BLaER1 treated with 17β-estradiol and CSF1 and Interleukin-3, amounts not matched to agents 10 nM and 100 nM (cell line): ENCODE results near the gene JAGN1.

Experiments used
- H3K27ac ChIP-seq, 11 experiments: shearing (Covaris generic); formaldehyde crosslinking; 2 replicates each; pipeline ENCODE4 v1.8.1; 2022
- H3K27me3 ChIP-seq, 11 experiments: shearing (Covaris generic); formaldehyde crosslinking; 2 replicates each; pipeline ENCODE4 v1.8.1; 2022
- H3K36me3 ChIP-seq, 11 experiments: shearing (Covaris generic); formaldehyde crosslinking; 2 replicates each; pipeline ENCODE4 v1.8.1; 2022
- H3K4me1 ChIP-seq, 10 experiments: shearing (Covaris generic); formaldehyde crosslinking; 2 replicates each; pipeline ENCODE4 v1.8.1; 2022
- H3K4me2 ChIP-seq, 11 experiments: shearing (Covaris generic); formaldehyde crosslinking; 2 replicates each; pipeline ENCODE4 v1.8.1; 2022
- H3K4me3 ChIP-seq, 10 experiments: shearing (Covaris generic); formaldehyde crosslinking; 2 replicates each; pipeline ENCODE4 v1.8.1; 2022
- H3K9ac ChIP-seq, 11 experiments: shearing (Covaris generic); formaldehyde crosslinking; 2 replicates each; pipeline ENCODE4 v1.8.1; 2022
- H3K9me3 ChIP-seq, 11 experiments: shearing (Covaris generic); formaldehyde crosslinking; replicated peaks in 1 of 11; 2 replicates each; pipeline ENCODE4 v1.8.1; 2022
- H4K20me1 ChIP-seq, 11 experiments: shearing (Covaris generic); formaldehyde crosslinking; 2 replicates each; pipeline ENCODE4 v1.8.1; 2022
- Cebpa-rat ChIP-seq, 11 experiments: shearing (Covaris generic); IDR thresholded peaks; 2 replicates each; pipeline ENCODE4 v1.8.1; 2022

Gene JAGN1

DNA sequence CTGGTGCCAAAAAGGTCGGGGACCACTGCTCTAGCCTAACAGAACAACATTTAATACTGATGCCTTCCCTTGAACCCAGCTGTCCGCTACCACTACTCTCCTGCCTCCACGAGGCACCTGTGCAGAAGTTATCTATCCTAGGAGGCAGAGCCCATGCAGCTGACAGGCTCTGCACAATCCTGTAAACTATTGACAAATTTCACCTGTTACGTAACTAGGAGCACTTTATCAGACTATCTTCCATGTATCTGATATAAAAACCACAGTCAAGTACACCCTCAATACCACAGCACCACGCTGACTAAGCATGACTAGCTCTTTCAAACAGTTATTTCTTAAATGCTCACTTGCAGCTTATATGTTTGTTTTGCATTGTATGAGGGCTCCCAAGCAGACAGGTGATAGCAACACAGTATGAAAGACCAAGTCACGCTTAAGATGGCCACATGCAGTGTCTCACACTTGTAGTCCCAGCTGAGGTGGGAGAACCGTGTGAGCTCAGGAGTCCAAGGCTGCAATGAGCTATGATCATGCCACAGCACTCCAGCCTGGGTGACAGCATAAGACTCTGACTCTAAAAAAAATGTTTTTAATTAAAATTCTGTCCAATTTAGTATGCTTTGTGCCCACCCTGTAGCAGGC is 22.0 kb downstream of the JAGN1 start:
- no peaks in the 10 kb centered on the region for H3K36me3 ChIP-seq
- H3K9me3 ChIP-seq, result no peaks in the 10 kb centered on the region
- peak overlapping the region in 7 of 11 experiments; percentile 4 to 75 (median 45); a peak in 10 of 22 replicates for H3K4me2 ChIP-seq
- peaks cover 0 to 24% (median 16%) of the 10 kb centered on the region in 11 experiments; a peak in 17 of 22 replicates for H3K27me3 ChIP-seq
- no peak overlapping the region for H3K4me3 ChIP-seq
- peaks cover 32 to 59% (median 46%) of the 10 kb centered on the region in 10 experiments for H3K4me1 ChIP-seq
- H4K20me1 ChIP-seq, result no peaks in the 10 kb centered on the region
- no peak overlapping the region for H3K27ac ChIP-seq
- TF ChIP-seq Cebpa-rat (IDR thresholded peaks at IDR 0.05), result peak in 3 of 11 experiments; percentile 12 to 26 (median 13); a peak in 1 of 22 replicates
- H3K9ac ChIP-seq, result no peak overlapping the region

DNA sequence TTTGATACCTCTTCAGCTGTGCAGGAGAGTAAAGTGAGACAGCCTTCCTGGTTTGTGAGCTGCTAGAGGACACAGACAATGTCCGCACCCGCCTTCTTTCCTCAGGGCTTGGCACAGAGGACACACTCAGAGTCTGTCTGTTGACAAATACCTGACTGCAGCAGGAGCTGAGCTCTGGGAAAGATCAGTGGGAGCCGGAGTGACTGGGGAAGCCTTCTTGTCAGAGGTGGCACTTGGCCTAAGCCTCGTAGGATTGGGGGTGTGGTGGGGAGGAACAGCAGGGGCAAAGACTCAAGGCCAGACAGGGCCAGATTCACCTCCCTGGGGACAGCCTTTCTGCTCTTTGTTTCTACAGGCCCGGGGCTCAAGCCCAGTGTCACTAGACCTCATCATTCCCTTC is 23.2 kb downstream of the JAGN1 start:
- no peak for TF ChIP-seq Cebpa-rat (IDR thresholded peaks at IDR 0.05)
- Histone ChIP-seq H3K9ac (no peak overlapping the region), H3K9me3 (no peaks in the 10 kb centered on the region), H3K27ac (no peak overlapping the region), H3K27me3 (peaks cover 0 to 24% (median 16%) of the 10 kb centered on the region in 11 experiments; a peak in 17 of 22 replicates), H3K36me3 (no peaks in the 10 kb centered on the region), H4K20me1 (no peaks in the 10 kb centered on the region), H3K4me2 (peak overlapping the region in 7 of 11 experiments; percentile 31 to 100 (median 99); a peak in 8 of 22 replicates), H3K4me1 (peaks cover 38 to 63% (median 48%) of the 10 kb centered on the region in 10 experiments), H3K4me3 (no peak overlapping the region)

DNA sequence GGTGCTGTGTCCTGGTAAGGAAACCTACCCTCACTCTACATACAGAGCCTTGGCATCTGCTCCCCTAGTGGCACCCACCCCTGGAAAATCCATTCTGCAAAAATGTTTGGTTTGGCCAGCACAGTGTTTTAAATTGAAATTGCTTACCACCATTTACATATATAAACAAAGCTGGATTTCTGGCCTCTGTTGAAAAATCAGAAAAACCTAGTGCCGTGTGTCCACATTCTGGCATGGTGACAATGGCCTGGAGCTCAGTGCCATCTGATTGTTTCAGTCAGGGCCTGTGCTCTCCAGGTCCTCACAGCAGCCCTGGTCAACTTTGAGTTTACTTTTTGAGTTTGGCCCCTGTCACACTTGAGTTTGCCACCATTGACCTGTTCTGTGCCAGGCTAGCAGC is 23.6 kb downstream of the JAGN1 start:
- H3K9me3 ChIP-seq, result no peaks in the 10 kb centered on the region
- peaks cover 38 to 63% (median 48%) of the 10 kb centered on the region in 10 experiments for H3K4me1 ChIP-seq
- H3K4me2 ChIP-seq, result peak overlapping the region in 10 of 11 experiments; percentile 90 to 100 (median 99); a peak in 17 of 22 replicates

DNA sequence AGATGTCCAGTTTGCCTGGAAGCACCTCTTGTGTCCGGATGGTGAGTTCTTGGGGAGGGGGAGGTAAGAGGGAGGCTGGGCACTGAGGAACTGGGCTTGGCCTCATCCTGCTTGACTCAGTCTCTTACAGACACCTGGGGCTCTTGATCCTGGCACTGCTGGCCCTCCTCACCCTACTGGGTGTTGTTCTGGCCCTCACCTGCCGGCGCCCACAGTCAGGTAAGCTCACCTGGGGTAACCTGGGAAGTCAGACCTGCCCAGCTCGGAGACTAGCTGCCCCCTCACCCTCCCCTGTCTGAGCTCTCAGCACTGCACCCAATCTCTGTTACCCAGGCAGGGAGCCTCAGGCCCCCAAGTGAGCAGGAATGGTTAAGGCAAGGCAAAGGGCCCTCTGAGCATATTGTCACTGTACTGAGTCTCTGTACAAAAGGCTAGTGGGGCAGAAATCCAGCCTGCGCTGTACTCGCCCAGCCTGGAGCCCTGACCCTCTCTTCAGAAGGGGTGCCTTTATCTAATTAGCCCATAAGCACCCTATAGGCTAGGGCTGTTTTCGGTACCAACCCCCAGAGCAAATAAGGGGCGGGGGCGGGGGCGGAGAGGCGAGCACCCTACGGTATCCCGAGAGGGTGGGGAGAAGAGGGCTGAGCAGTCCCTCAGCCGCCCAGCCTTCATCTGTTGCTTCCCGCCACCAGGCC is 24.3 kb downstream of the JAGN1 start:
- peak overlapping the region; percentile 90 to 100 (median 99) for H3K4me2 ChIP-seq
- no peaks in the 10 kb centered on the region for H3K36me3 ChIP-seq
- peak overlapping the region in 8 of 11 experiments; percentile 54 to 78 (median 66); a peak in 14 of 22 replicates for H3K27ac ChIP-seq
- no peaks in the 10 kb centered on the region for H4K20me1 ChIP-seq
- TF ChIP-seq Cebpa-rat (IDR thresholded peaks at IDR 0.05), result no peak
- H3K4me1 ChIP-seq, result peaks cover 38 to 63% (median 48%) of the 10 kb centered on the region in 10 experiments
- no peaks in the 10 kb centered on the region for H3K9me3 ChIP-seq
- H3K9ac ChIP-seq, result peak overlapping the region; percentile 69 to 82 (median 78); a peak in 21 of 22 replicates
- peaks cover 0 to 24% (median 16%) of the 10 kb centered on the region in 11 experiments; a peak in 17 of 22 replicates for H3K27me3 ChIP-seq
- peak overlapping the region; percentile 55 to 77 (median 64) for H3K4me3 ChIP-seq

More for the DNA sequence above, 23.6 kb downstream of the JAGN1 start:
- no peaks in the 10 kb centered on the region for H4K20me1 ChIP-seq
- no peak overlapping the region for H3K4me3 ChIP-seq
- no peaks in the 10 kb centered on the region for H3K36me3 ChIP-seq
- no peak for TF ChIP-seq Cebpa-rat (IDR thresholded peaks at IDR 0.05)
- H3K9ac ChIP-seq, result no peak overlapping the region
- H3K27me3 ChIP-seq, result peaks cover 0 to 24% (median 16%) of the 10 kb centered on the region in 11 experiments; a peak in 17 of 22 replicates
- no peak overlapping the region for H3K27ac ChIP-seq

DNA sequence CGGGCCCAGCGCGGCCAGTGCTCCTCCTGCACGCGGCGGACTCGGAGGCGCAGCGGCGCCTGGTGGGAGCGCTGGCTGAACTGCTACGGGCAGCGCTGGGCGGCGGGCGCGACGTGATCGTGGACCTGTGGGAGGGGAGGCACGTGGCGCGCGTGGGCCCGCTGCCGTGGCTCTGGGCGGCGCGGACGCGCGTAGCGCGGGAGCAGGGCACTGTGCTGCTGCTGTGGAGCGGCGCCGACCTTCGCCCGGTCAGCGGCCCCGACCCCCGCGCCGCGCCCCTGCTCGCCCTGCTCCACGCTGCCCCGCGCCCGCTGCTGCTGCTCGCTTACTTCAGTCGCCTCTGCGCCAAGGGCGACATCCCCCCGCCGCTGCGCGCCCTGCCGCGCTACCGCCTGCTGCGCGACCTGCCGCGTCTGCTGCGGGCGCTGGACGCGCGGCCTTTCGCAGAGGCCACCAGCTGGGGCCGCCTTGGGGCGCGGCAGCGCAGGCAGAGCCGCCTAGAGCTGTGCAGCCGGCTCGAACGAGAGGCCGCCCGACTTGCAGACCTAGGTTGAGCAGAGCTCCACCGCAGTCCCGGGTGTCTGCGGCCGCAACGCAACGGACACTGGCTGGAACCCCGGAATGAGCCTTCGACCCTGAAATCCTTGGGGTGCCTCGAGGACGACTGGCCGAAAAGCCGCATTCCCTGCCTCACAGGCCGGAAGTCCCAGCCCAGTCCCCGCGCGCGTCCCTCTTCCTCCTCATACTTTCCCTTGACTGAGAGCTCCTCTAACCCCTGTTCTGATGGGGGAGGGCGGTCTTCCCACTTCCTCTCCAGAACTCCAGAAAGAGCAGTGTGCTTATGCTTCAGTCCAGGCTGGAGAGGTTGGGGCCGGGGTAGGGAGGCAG is 25.1 kb downstream of the JAGN1 start:
- no peak for TF ChIP-seq Cebpa-rat (IDR thresholded peaks at IDR 0.05)
- peak overlapping the region; percentile 90 to 100 (median 99) for H3K4me2 ChIP-seq
- no peaks in the 10 kb centered on the region for H3K9me3 ChIP-seq
- H3K9ac ChIP-seq, result peak overlapping the region; percentile 69 to 82 (median 78)
- peaks cover 38 to 63% (median 48%) of the 10 kb centered on the region in 10 experiments for H3K4me1 ChIP-seq
- H3K27ac ChIP-seq, result peak overlapping the region; percentile 12 to 78 (median 62); a peak in 20 of 22 replicates
- H3K27me3 ChIP-seq, result peaks cover 0 to 24% (median 16%) of the 10 kb centered on the region in 11 experiments; a peak in 17 of 22 replicates
- no peaks in the 10 kb centered on the region; a peak in 1 of 22 replicates for H3K36me3 ChIP-seq
- peak overlapping the region; percentile 55 to 77 (median 64) for H3K4me3 ChIP-seq
- H4K20me1 ChIP-seq, result no peaks in the 10 kb centered on the region

DNA sequence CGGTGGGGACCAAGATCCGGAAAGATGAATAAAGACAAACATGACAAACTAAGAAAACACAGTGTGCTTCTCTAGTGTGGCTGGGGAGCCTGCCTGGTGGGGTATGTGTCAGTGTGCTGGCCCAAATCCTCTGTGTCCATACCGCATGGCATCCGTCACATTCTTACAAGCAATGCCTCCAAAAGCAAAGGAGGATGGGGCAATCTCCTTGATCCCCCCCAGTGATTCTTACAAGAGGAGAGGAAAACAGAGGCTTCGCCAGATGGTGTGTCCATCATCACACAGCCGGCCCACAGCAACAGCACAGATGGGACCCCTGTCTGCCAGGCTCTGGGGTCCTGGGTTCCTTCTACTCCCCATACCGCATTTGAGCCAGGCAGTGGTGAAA is 25.9 kb downstream of the JAGN1 start:
- Histone ChIP-seq H3K27me3 (peaks cover 0 to 24% (median 16%) of the 10 kb centered on the region in 11 experiments; a peak in 17 of 22 replicates), H3K9me3 (no peaks in the 10 kb centered on the region), H3K4me1 (peaks cover 38 to 61% (median 48%) of the 10 kb centered on the region in 10 experiments), H3K9ac (peak overlapping the region in 10 of 11 experiments; percentile 31 to 70 (median 62); a peak in 16 of 22 replicates), H3K36me3 (no peaks in the 10 kb centered on the region; a peak in 1 of 22 replicates), H3K4me3 (peak overlapping the region; percentile 21 to 54 (median 43); a peak in 17 of 20 replicates), H3K27ac (peak overlapping the region in 6 of 11 experiments; percentile 30 to 62 (median 48); a peak in 6 of 22 replicates), H3K4me2 (peak overlapping the region; percentile 78 to 100 (median 99)), H4K20me1 (no peaks in the 10 kb centered on the region)
- TF ChIP-seq Cebpa-rat (IDR thresholded peaks at IDR 0.05), result no peak

DNA sequence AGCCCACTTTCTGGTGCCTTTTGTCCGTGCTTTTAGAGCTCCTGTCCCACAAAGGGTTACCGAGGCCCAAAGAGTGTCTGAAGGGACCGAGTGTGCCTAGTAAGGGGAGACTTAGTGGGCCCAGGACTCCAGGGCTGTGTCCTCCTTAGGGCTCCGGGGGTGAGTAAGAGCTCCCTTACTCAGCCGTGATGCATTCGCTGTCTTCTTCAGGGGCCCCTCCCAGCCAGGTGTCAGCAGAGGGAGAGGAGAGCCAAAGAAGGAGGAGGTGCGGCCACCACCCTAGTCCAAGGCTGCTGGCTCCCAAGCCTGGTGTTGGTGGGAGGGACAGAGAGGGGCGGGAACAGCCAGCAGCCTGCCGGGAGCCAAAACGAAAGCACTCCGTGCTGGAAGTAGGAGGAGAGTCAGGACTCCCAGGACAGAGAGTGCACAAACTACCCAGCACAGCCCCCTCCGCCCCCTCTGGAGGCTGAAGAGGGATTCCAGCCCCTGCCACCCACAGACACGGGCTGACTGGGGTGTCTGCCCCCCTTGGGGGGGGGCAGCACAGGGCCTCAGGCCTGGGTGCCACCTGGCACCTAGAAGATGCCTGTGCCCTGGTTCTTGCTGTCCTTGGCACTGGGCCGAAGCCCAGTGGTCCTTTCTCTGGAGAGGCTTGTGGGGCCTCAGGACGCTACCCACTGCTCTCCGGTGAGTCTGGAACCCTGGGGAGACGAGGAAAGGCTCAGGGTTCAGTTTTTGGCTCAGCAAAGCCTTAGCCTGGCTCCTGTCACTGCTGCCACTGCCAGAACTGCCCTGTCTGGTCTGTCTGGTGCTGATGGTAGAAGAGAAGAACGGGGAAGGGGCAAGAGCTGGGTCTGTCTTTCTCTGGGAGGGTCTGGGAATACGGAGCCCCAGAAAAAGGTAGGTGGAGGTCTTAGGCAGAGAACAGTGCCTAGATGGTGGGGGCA is 26.6 kb downstream of the JAGN1 start, which contains the start of gene IL17RC:
Gene IL17RC, plus strand, starts transcription at position 365 of the 947 bp plus-strand sequence. Its CDS starts 218 bp downstream, at position 583.
- Histone ChIP-seq H3K27me3 (peaks cover 0 to 24% (median 16%) of the 10 kb centered on the region in 11 experiments; a peak in 17 of 22 replicates), H3K4me3 (peak within 1 kb of the TSS; percentile 55 to 77 (median 64)), H3K4me2 (peak within 1 kb of the TSS; percentile 90 to 100 (median 99)), H3K9me3 (no peaks in the 10 kb centered on the region), H3K4me1 (peaks cover 38 to 55% (median 43%) of the 10 kb centered on the region in 10 experiments), H3K27ac (peak within 1 kb of the TSS; percentile 14 to 78 (median 60); a peak in 18 of 22 replicates), H4K20me1 (no peaks in the 10 kb centered on the region), H3K9ac (peak within 1 kb of the TSS; percentile 51 to 82 (median 78)), H3K36me3 (no peaks in the 10 kb centered on the region; a peak in 1 of 22 replicates)
- no peak for TF ChIP-seq Cebpa-rat (IDR thresholded peaks at IDR 0.05)
